ENCODE data around the gene C14orf93.

The C14orf93 gene

DNA sequence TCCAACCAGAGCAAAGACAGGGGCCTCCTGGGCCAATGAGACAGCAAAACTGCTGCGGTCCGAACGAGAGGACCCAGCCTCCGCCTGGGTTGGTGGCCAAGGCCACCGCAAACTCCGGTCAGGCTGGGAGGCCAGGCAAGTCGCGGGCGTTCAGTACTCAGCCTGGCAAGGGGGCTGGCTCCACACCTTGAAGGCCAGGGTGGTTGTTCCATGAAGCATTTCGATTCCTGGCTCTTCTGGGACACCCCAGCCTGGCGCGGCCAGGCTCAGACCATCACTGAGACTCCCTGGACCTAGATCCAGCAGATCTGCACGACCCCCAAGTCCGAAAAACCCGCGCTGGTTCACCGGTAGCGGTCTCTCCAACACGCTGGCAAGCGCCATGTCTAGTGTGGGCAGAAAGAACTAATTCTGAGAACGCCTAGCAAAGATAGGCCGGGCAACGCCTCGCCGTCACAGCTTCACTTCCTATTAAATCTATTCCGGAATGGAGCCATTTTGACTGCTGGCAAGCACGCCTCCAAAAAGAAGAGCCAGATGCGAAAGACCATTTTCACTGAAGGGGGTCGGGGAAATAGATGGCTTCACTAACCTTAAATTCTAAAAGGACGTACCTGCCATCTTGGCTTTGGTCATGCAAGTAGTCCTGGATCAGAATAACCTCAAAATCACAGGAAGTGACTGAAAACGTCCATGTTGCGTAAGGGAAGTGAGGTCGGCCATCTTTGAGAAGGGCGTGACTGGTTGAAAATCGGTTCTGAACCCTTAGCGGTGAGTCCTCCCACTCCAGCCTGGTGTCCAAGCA lies 24.8 kb upstream of the C14orf93 start, which contains the start of gene PSMB5:
PSMB5 (minus strand) TSS at position 403 of the 805 bp plus-strand sequence; CDS start at position 384, 19 bp downstream.
- TF ChIP-seq POLR2AphosphoS5 (IDR thresholded peaks at IDR 0.05; ENCODE audit: low read depth, low read length) (peak; percentile 66), TAF1 (IDR thresholded peaks at IDR 0.05; ENCODE audit: borderline replicate concordance, insufficient read depth, low read length) (peak; percentile 72; the same call in 1 of the 2 replicates), REST (IDR thresholded peaks at IDR 0.05; ENCODE audit: insufficient read depth in 1 of 2, low read depth in 2 of 2, low read length in 2 of 2) (no peak), FOXP2 (optimal IDR thresholded peaks at IDR 0.05; ENCODE audit: borderline replicate concordance, extremely low read depth, extremely low read length, insufficient read depth) (no peak), SIN3A (IDR thresholded peaks at IDR 0.05; ENCODE audit: borderline replicate concordance, insufficient read depth, low read length) (peak; percentile 18; the same call in 1 of the 2 replicates)

- TF ChIP-seq FOXP2 (optimal IDR thresholded peaks at IDR 0.05; ENCODE audit: borderline replicate concordance, extremely low read depth, extremely low read length, insufficient read depth) (no peak), POLR2AphosphoS5 (IDR thresholded peaks at IDR 0.05; ENCODE audit: low read depth, low read length) (no peak), REST (IDR thresholded peaks at IDR 0.05; ENCODE audit: insufficient read depth in 1 of 2, low read depth in 2 of 2, low read length in 2 of 2) (no peak), SIN3A (IDR thresholded peaks at IDR 0.05; ENCODE audit: borderline replicate concordance, insufficient read depth, low read length) (no peak), TAF1 (IDR thresholded peaks at IDR 0.05; ENCODE audit: borderline replicate concordance, insufficient read depth, low read length) (no peak)
These were observed 24.0 kb upstream of the C14orf93 start for GRCh38 chr14:23033801-23034497.

- TF ChIP-seq TAF1 (IDR thresholded peaks at IDR 0.05; ENCODE audit: borderline replicate concordance, insufficient read depth, low read length) = no peak
These were observed 23.3 kb upstream of the C14orf93 start for GRCh38 chr14:23033251-23033727.

GRCh38 chr14:23030936-23031335 lies 21.0 kb upstream of the C14orf93 start:
- TF ChIP-seq POLR2AphosphoS5 (IDR thresholded peaks at IDR 0.05; ENCODE audit: low read depth, low read length) (no peak), SIN3A (IDR thresholded peaks at IDR 0.05; ENCODE audit: borderline replicate concordance, insufficient read depth, low read length) (no peak), REST (IDR thresholded peaks at IDR 0.05; ENCODE audit: insufficient read depth in 1 of 2, low read depth in 2 of 2, low read length in 2 of 2) (no peak), FOXP2 (optimal IDR thresholded peaks at IDR 0.05; ENCODE audit: borderline replicate concordance, extremely low read depth, extremely low read length, insufficient read depth) (no peak), TAF1 (IDR thresholded peaks at IDR 0.05; ENCODE audit: borderline replicate concordance, insufficient read depth, low read length) (no peak)

DNA sequence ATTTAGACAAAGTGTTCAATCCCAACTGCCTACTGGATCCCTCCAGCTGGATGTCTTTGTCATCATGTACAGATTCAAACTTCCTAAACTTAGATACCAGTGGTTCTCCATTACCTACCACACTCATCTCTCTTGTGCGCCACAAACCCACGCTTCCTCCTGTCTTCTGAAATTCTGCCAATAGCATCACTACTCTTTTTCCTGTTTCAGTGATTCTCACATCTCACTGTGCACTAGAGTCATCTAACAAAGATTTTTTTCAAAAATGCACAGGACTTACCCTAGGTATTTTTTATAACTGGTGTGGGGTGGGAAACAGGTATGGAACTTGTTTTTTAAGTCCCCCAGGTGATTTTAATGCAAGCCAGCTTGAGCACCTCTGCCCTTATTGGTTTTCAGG lies 18.9 kb upstream of the C14orf93 start:
- TF ChIP-seq REST (IDR thresholded peaks at IDR 0.05; ENCODE audit: insufficient read depth in 1 of 2, low read depth in 2 of 2, low read length in 2 of 2) = no peak
- TF ChIP-seq SIN3A (IDR thresholded peaks at IDR 0.05; ENCODE audit: borderline replicate concordance, insufficient read depth, low read length) = no peak
- no peak for TF ChIP-seq FOXP2 (optimal IDR thresholded peaks at IDR 0.05; ENCODE audit: borderline replicate concordance, extremely low read depth, extremely low read length, insufficient read depth)
- no peak for TF ChIP-seq POLR2AphosphoS5 (IDR thresholded peaks at IDR 0.05; ENCODE audit: low read depth, low read length)
- no peak for TF ChIP-seq TAF1 (IDR thresholded peaks at IDR 0.05; ENCODE audit: borderline replicate concordance, insufficient read depth, low read length)

All from PFSK-1 (cell line).